NCI-H146 treated with DMSO at 0.1 percent for 48 hours (cell line): ENCODE data around the gene RAB3IL1.
"Not testable (repeated sequence)": the region's sequence is repeated elsewhere in the genome, so short reads cannot be mapped to it uniquely, and the experiment has no call there.

Source experiments
- DNase-seq: peaks from one replicate; lab custom pipeline; 2025; ENCODE audit not compliant: unreplicated experiment; lab: John Stamatoyannopoulos, UW

The RAB3IL1 gene

DNA sequence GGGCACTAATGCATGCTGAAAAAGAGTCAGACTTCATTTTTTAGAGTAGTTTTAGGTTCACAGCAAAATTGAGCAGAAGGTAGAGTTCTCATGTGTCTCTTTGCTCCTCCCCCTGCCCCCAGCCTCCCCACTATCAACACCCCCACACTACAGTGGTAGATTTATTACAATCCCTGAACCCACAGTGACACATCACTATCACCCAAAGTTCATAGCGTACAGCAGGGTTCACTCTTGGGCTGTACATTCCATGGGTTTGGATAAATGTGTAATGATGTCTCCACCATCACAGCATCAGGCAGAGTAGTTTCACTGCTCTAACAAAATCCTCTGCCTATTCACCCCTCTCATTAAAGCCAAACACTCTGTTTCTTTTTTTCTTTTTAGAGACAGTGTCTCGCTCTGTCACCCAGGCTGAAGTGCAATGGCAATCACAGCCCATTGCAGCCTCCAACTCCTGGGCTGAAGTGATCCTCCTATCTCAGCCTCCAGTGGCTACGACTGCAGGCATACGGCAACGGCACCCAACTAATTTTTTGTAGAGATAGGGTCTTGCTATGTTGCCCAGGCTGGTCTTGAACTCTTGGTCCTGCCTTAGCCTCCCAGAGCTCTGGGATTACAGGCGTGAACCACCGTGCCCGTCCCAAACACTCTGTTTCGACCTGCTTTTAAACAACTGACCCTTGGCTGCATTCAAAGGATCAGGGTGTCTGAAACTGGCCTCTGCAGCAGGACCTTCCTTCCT, 36.9 kb upstream of the RAB3IL1 start:
- DNase-seq = no peak

DNA sequence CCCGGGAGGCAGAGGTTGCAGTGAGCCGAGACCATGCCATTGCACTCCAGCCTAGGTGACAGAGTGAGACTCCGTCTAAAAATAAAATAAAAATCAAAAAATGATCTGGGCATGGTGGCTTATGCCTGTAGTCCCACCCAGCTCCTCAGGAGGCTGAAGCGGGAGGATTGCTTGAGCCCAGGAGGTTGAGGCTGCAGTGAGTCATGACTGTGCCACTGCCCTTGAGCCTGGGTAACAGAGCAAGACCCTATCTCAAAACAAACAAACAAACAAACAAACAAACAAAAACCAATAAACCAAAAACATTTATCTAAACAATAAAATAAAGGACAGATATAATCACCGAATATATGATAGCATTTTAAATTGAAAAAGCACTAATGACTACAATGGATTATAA, 36.3 kb upstream of the RAB3IL1 start:
- DNase-seq = not testable (repeated sequence)

DNA sequence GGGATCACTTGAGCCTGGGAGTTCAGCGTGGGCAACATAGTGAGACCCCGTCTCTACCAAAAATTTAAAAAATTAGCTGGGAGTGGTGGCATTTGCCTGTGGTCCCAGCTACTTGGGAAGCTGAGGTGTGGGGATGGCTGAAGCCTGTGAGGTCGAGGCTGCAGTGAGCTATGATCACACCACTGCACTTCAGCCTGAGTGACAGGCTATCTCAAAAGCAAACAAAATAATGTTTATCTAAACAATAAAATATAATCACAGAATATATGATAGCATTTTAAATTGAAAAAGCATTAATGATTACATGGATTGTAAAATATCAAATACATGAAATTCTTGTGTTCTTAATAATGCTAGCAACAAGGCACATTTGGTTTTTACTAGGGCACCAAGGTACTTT, 35.5 kb upstream of the RAB3IL1 start:
- DNase-seq = no peak

DNA sequence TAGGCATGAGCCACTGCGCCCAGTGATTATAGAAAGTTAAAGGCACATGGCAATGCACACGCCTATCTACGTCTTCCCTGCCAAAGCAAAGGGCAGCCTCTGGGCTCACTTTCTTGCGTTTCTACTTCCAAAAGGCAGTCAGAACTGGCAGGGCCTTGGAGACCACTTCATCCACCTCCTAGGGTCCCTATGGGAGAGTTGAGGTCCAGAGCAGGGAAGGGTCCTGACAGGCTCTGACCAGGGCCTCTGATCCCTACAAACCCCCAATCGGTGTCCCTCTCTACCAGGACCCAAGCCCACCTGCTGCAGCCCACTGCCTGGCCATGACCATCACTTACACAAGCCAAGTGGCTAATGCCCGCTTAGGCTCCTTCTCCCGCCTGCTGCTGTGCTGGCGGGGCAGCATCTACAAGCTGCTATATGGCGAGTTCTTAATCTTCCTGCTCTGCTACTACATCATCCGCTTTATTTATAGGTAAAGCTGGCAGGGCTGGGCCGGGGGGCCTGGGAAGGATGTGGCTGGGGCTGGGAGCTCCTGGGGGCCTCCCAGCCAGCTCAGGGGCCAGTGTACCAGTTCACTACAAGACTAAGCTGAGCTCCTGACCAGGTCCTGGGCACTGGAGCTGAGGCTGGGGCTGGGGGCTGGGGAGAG, 34.2 kb upstream of the RAB3IL1 start:
- no peak for DNase-seq

DNA sequence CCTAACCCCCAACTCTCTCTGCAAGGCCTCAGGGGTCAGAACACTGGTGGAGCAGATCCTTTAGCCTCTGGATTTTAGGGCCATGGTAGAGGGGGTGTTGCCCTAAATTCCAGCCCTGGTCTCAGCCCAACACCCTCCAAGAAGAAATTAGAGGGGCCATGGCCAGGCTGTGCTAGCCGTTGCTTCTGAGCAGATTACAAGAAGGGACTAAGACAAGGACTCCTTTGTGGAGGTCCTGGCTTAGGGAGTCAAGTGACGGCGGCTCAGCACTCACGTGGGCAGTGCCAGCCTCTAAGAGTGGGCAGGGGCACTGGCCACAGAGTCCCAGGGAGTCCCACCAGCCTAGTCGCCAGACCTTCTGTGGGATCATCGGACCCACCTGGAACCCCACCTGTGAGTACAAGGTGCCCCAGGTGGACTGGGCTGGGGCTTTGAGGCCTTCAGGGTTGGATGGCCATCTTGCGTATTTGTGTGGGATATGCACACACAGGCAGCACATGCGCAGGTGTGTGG, 32.7 kb upstream of the RAB3IL1 start, which contains the start of gene BEST1:
Gene BEST1, plus strand, starts transcription at position 317 of the 513 bp plus-strand sequence. CDS start 1,456 bp downstream, outside the sequence.
- no peak for DNase-seq

DNA sequence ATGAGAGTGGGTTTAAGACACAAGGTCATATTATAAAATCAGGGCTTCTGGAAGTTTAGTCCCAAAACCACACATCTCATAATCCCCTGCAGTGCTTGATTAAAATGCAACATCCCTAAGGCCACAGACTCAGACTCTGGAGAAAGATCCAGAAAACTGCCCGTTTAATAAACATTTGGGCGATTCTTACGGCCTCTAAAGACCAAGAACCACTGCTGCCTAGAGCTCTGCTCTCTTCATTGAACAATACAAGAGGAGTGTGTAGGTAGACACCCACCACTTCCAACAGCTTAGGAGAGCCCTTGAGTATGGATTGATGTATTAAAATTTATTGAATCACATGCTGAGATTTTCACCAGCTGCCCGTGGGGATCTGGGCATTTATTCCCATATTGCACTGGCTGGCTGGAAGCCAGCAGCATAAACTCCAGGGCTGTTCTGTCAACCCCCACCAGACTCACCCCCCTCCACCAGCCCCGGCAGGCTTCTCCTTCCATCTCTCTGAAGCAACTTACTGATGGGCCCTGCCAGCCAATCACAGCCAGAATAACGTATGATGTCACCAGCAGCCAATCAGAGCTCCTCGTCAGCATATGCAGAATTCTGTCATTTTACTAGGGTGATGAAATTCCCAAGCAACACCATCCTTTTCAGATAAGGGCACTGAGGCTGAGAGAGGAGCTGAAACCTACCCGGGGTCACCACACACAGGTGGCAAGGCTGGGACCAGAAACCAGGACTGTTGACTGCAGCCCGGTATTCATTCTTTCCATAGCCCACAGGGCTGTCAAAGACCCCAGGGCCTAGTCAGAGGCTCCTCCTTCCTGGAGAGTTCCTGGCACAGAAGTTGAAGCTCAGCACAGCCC, 32.0 kb upstream of the RAB3IL1 start:
- DNase-seq = peak; percentile 20

DNA sequence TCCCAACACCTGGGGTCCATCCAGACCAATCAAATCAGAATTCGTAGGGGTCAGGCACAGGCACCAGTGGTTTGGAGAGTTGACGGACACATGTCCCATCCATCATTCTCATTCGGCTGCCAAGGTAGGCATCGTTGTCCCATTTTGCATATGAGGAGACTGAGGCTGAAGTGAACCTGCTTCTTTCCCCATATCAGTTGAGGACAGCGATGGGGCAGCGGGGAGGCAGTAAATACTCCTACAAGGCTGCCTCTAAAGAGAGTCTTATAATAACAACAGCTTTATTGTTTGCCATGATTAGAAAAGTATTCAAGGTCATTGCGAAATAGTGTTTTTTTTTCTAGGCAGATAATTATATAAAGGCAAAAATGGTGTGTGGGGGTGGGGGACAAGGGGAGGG, 31.1 kb upstream of the RAB3IL1 start:
- DNase-seq = no peak

DNA sequence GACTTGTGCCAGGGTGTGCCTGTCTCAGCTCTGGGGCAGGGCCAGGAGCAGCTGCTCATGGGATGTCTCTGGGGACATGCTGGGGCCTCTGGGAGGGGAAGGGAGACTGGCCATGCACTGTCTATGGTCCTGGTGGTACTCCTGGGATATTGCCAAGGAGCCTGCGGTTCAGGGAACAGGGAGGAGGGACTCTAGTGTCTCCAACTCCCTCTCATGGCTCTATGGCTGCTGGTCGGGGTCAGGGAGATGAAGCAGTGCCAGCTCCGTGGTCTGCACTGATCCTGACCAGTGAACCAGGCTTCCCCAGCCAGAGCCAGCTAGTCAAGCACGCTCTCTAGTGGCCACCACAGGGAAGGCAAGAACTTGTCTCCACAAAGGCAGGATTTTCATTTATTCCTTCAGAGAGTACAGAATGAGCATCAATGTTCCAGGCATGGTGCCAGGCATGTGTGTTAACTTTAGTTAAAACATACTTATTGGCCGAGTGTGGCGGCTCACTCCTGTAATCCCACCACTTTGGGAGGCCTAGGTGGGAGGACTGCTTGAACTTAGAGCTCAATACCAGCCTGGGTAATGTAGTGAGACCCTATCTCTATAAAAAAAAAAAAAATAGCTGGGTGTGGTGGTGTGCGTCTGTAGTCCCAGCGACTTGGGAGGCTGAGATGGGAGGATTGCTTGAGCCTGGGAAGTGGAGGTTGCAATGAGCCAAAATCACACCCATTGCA, 30.3 kb upstream of the RAB3IL1 start:
- DNase-seq = peak; percentile 32

DNA sequence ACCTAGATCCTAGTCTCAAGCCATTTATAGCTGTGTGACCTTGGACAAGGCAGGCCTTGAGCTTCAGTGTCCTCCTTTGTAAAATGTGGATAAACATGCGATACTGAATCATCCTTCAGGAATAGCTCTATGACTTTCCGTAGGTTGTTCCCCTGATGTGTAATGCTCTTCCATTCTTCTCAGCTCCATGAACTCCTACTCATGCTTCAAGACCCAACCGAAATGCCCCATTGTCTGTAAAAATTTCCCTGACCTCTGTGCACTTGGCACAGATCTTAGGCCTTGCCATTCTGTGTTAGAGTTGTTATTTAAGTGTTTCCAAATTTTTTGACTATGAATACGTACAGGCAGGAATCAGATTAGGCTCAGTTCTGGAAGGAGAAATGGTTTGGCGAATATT, 29.5 kb upstream of the RAB3IL1 start:
- DNase-seq = no peak

DNA sequence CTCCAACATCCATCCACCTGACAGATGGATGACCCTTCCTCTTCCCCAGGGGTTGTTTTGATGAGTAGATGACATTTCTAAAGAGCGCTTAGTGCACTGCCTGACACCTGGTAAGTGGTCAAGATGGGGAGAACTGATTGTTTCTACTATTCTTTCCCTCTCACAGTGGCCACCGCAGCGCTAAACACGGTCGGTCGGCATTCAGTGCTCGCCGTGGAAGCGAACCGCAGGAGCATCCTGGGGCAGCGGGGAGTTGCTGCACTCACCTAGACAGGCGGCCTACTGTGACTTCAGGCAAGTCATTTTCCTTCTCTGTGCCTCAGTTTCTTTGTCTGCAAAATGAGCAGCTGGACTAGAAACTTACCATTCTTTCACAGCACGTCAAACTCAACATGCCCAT, 27.8 kb upstream of the RAB3IL1 start:
- DNase-seq = no peak

DNA sequence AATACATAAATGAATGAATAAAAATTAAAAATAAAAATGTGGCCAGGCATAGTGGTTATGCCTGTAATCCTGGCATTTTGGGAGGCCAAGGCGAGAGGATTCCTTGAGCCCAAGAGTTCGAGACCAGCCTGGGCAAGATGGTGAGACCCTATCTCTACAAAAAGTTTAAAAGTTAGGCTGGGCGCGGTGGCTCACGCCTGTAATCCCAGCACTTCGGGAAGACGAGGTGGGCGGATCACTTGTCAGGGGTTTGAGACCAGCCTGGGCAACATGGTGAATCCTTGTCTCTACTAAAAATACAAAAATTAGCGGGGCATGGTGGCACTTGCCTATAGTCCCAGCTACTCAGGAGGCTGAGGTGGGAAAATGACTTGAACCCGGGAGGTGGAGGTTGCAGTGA, 23.1 kb upstream of the RAB3IL1 start:
- DNase-seq = no peak

DNA sequence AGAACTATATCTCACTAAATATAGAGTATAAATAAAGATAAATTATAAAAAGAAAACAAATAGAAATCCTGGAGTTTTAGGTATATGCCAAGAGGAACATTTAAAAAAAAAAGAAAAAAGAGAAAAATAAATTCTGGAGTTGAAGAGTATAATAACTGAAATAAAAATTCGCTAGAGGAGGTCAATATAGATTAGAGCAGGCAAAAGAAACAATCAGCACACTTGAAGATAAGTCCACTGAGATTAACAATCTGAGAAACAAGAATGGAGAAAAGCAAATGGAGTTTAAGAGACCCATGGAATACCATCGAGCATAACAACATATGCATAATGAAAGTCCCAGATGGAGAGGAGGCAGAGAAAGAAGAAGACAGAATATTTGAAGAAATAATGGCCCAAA, 18.5 kb upstream of the RAB3IL1 start:
- DNase-seq = no peak

DNA sequence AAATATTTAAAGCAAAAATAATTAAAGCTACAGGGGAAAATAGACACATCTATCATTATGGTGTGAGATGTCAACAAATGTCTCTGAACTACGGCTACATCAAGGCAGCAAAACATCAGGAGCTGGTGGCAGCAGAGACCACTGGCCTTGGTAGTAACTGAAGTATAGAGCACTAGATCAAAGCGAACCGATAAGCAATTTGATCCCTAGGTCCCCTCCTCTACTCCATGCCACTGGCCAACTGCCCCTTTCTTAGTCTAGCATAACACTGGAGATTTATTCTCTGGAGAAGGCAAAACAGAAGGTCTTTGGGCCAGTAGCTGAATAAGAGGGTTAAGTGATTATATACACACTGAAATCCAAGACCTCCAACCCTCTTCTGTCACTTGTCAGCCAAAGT, 13.6 kb upstream of the RAB3IL1 start:
- DNase-seq = no peak

DNA sequence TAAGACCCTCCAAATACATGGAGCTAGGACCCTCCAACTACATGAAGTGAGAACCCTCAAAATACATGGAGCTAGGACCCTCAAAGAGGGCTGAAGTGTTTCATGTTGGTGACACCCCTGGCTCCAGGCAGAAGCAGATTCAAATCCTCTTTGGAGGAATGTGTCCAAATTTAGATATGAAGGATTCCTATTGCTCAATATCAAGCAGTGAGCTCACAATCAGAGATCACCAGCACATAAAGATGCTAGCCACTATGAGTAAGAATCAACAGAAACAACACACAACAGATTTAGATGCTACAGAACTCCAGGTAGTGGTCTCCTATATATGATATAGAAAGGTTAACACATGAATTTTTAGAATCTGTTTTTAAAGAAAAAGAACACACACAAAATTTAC, 11.2 kb upstream of the RAB3IL1 start:
- no peak for DNase-seq

DNA sequence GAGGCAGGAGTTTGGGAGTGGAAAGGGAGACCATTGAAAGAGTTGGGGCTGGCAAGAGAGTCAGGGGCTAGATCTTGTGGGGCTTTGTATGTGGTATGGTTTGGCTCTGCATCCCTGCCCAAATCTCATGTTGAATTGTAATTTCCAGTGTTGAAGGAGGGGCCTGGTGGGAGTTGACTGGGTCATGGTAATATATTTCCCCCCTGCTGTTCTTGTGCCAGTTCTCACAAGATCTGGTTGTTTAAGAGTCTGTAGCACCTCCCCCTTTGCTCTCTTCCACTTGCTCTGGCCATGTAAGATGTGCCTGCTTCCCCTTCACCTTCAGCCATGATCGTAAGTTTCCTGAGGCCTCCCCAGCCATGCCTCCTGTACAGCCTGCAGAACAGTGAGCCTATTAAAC, 10.1 kb upstream of the RAB3IL1 start:
- no peak for DNase-seq

DNA sequence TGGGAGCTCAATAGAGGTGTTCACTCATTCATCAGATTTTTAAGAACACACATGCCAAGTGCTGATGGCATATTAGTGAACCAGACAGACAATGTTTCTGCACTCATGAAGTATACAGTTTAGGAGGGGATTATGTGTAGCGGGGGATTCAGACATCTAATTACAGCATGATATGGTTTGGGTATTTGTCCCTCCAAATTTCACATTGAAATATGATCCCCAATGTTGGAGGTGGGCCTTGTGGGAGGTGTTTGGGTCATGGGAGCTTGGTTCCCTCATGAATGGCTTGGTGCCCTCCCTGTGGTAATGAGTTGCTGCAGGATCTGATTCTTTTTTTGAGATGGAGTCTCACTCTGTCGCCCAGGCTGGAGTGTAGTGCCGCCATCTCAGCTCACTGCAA, 8.9 kb upstream of the RAB3IL1 start:
- DNase-seq = no peak

DNA sequence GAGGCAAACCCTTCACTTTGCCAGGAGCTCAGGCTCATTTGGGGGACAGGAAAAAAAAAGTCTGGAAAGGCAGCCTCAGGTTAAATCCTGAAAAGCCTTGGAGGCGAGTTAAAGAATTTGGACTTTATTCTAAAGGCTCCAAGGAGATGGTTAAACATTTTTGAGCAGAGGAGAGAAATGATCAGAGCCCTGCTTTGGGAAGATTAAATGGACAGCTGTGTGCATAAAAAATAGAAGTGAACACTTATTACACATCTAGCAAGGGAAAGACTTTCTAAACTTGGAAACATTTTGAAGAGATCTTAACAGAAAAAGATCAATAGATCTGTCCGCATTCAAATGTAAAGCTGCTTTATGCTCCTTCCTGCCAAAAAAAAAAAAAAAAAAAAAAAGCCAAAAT, 8.4 kb upstream of the RAB3IL1 start:
- no peak for DNase-seq

DNA sequence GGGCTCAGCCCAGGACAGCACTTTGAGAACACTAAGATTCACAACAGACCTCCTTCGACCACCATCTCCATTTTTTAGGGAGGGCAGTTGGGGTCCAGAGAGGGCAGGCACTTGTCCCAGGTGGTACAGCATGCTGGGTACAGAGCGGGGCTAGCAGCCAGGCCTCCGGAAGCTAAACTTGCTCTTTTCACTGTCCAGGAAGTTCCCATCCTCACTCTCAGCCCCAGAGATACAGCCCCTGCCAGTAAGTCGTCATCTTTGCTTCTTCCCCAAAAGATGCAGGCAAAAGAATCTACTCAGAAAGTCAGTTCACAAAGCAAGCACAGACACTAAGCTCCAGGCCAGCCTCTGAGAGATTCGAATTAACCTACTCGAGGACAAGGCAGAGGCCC, 6.7 kb upstream of the RAB3IL1 start:
- no peak for DNase-seq

DNA sequence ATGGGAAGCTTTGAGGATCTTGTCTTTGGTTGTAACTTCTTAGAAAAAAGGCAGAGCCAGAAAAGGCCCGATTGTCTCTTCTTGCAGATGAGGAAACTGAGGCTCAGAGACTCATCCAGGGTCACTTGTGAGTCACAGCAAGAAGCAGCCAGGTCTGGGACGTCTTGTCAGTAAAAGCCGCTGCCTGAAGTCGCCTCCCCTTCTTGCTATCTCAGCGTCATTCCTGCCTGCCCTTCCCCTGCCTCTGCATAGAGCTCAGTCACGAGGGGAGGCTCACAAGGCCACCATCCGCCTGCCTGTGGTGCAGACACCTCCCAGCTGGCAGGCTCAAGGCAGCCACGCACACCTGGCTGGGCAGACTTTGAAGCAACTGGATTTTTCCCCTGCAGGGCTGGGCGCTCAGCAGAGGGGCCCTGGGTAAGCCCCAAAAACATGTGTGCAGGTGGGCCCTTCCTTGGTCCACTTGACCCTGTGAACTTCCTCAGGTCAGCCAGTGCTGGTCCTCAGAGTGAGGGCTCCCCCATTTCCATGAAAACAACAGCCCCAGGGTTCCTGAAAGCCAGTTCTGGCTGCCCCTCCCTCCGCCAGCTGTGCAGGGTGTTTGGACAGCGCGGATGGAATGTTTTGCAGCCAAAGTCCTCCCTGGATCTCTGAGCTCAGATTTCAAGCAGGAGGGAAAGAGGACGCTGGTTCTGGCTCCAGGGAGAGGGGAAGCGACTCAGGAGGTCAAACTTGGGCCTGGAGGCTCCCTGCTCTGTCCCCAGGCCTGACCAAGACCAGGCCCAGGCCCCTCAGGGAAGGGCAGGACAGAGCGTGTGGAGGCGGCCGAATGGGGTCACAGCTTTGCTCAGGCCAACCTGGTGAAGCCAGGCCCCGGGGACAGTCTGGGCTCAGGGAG, 6.0 kb upstream of the RAB3IL1 start:
- no peak for DNase-seq

DNA sequence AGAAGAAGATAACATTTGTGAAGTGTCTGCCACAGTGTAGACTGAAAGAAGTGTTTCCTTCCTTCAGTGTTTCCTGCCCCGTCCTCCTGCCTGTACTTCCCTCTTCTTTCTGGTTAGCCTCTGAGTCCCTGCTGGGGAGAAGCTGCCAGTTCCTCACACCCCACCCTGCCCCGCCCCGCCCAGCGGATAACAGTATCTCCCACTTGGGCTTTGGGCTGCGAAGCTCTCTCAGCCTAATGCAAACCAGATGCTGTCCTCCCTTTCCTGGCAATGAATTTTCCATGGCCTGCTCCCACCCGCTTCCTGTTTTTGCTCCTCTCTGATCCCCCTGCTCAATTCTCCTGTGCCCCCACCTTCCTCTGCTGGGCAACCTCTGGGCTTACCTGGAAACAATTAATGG, 5.2 kb upstream of the RAB3IL1 start:
- no peak for DNase-seq
